Measurements from ENCODE around the gene DCC.

DNA sequence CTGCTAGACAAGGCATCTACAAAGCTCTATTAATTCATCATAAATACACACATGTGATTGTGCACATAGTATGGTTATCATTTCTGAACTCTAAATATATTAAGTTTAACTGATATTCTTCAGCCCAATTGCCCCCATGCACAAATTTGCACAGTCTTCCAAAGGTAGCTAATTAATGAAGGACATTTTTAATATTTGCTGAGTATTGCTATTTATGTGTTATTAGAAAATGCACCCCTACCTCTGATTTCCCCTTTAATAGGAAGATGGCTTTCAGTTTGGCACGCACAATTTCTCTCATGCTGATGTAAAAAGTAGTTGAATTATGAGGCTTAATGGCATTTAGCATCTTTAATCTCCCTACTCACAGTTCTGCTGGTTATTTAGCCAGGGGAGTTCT lies 242.1 kb downstream of the DCC start:
- TF ChIP-seq, protein P1, sequence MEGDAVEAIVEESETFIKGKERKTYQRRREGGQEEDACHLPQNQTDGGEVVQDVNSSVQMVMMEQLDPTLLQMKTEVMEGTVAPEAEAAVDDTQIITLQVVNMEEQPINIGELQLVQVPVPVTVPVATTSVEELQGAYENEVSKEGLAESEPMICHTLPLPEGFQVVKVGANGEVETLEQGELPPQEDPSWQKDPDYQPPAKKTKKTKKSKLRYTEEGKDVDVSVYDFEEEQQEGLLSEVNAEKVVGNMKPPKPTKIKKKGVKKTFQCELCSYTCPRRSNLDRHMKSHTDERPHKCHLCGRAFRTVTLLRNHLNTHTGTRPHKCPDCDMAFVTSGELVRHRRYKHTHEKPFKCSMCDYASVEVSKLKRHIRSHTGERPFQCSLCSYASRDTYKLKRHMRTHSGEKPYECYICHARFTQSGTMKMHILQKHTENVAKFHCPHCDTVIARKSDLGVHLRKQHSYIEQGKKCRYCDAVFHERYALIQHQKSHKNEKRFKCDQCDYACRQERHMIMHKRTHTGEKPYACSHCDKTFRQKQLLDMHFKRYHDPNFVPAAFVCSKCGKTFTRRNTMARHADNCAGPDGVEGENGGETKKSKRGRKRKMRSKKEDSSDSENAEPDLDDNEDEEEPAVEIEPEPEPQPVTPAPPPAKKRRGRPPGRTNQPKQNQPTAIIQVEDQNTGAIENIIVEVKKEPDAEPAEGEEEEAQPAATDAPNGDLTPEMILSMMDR (IDR thresholded peaks at IDR 0.05) = no peak
- TF ChIP-seq SMC3 (IDR thresholded peaks at IDR 0.05; ENCODE audit: low read depth, low read length) = no peak
